HS-5 (cell line): ENCODE measurements around the gene LRRN2.

Source experiments
- DNase-seq: peaks from one replicate; pipeline ENCODE4 v3.0.0-alpha.2; 2012; ENCODE audit warnings: low read depth

LRRN2 gene

GRCh38 chr1:204712708-204713430 lies 27.3 kb upstream of the LRRN2 start:
- DNase-seq: no peak

- DNase-seq: no peak
Observed at GRCh38 chr1:204711947-204712701, 26.6 kb upstream of the LRRN2 start.

- no peak for DNase-seq
Observed at GRCh38 chr1:204711103-204711946, 25.8 kb upstream of the LRRN2 start.

GRCh38 chr1:204709960-204710912 lies 24.7 kb upstream of the LRRN2 start:
- no peak for DNase-seq

- DNase-seq: no peak
Observed at GRCh38 chr1:204709021-204709420, 23.5 kb upstream of the LRRN2 start.

- DNase-seq: no peak
Observed at GRCh38 chr1:204706838-204707509, 21.4 kb upstream of the LRRN2 start.

- no peak for DNase-seq
Observed at GRCh38 chr1:204705888-204706837, 20.6 kb upstream of the LRRN2 start.

- DNase-seq: no peak
Observed at GRCh38 chr1:204705493-204705811, 19.9 kb upstream of the LRRN2 start.

GRCh38 chr1:204704794-204705492 lies 19.4 kb upstream of the LRRN2 start:
- no peak for DNase-seq

GRCh38 chr1:204703826-204704612 lies 18.5 kb upstream of the LRRN2 start:
- DNase-seq: no peak

- DNase-seq: no peak
Observed at GRCh38 chr1:204703268-204703664, 17.7 kb upstream of the LRRN2 start.

- no peak for DNase-seq
Observed at GRCh38 chr1:204702552-204703267, 17.2 kb upstream of the LRRN2 start.

GRCh38 chr1:204701229-204701628 lies 15.7 kb upstream of the LRRN2 start:
- DNase-seq: no peak

- DNase-seq: no peak
Observed at GRCh38 chr1:204697893-204698292, 12.4 kb upstream of the LRRN2 start.

GRCh38 chr1:204696606-204697005 lies 11.1 kb upstream of the LRRN2 start:
- DNase-seq: no peak

GRCh38 chr1:204695692-204696091 lies 10.2 kb upstream of the LRRN2 start:
- DNase-seq: no peak

- no peak for DNase-seq
Observed at GRCh38 chr1:204694145-204694544, 8.6 kb upstream of the LRRN2 start.

GRCh38 chr1:204692841-204693356 lies 7.4 kb upstream of the LRRN2 start:
- DNase-seq: no peak
